ENCODE data around the gene F10. TPM values are rescaled to one million over a fixed set of nuclear protein-coding genes. Genes with fewer than 3 reads are reported as not detected.
A peak's percentile ranks its signal among the peaks of the same experiment; 100 is the strongest.

F10 gene
- total and polyA plus RNA-seq, 9 of the 15 experiments (the other 6 are each of a cell fraction or from before 2014, with no cell fraction given), result 0.04 to 0.09 (median 0.07) TPM; not detected in 5

GRCh38 chr13:113076681-113077401, 45.8 kb upstream of the F10 start:
- H3K4me3 ChIP-seq, result no peak overlapping the region
- H3K79me2 ChIP-seq (ENCODE audit: control insufficient read depth, insufficient read depth, low read length), result no peaks in the 10 kb centered on the region
- intact Hi-C loops (cut with micrococcal nuclease) (no loop called here), in situ Hi-C loops (cut with MboI) (no loop called here)
- no peaks in the 10 kb centered on the region for H3K36me3 ChIP-seq (ENCODE audit: control insufficient read depth, insufficient read depth, low read length)
- FAIRE-seq (no peak), DNase-seq (ENCODE audit: extremely low read depth in 1 of 4, low spot score in 3 of 4) (no peak), ATAC-seq (peak; percentile 34; the same call in 2 of the 3 replicates)
- 0 out of 2 replicates have a peak, but pooled peaks cover 4% of the 10 kb centered on the region for H4K20me1 ChIP-seq (replicated peaks; ENCODE audit: control insufficient read depth, insufficient read depth, low read length)
- no peak overlapping the region for H2AFZ ChIP-seq (ENCODE audit: low read depth, low read length)
- H3K27ac ChIP-seq (ENCODE audit: extremely low read depth, low read depth, low read length), result no peak overlapping the region
- WGBS (ENCODE audit: insufficient coverage, low coverage, missing lambda C conversion rate), result 10% methylated on average over 13 of the region's 39 CpGs
- no TSS peak for BruUV-seq (replicated peaks)
- ChIA-PET POLR2A (interaction anchor here (0.6 to 1.5 kb wide), 3 partner anchors 10 to 33 kb away, joined by 3 to 4 read pairs (median 3); no protein-coding TSS in a partner anchor), CTCF (ENCODE audit: low intra/inter-chr PET ratio) (no interaction called here)
- H3K9me1 ChIP-seq (ENCODE audit: control insufficient read depth, insufficient read depth, low read length), result no peaks in the 10 kb centered on the region
- H3K9me3 ChIP-seq (replicated peaks; ENCODE audit: control insufficient read depth, insufficient read depth, low read depth, low read length), result no peaks in the 10 kb centered on the region
- H3K4me2 ChIP-seq (ENCODE audit: insufficient read depth, low read length), result no peak overlapping the region
- H3K4me1 ChIP-seq (replicated peaks in 1 of 2; ENCODE audit: control insufficient read depth in 2 of 2, insufficient read depth in 2 of 2, low read length in 2 of 2), result peaks cover 0 to 23% of the 10 kb centered on the region in 2 experiments; a peak in 1 of 5 replicates
- H3K9ac ChIP-seq (ENCODE audit: insufficient read depth in 1 of 2, low read depth in 2 of 2, low read length in 2 of 2), result no peak overlapping the region
- peaks cover 0 to 73% of the 10 kb centered on the region in 2 experiments; a peak in 4 of 5 replicates for H3K27me3 ChIP-seq (ENCODE audit: control insufficient read depth in 2 of 2, insufficient read depth in 2 of 2, low read length in 2 of 2)
- no peak for TF ChIP-seq IRF2 (CRISPR knock-in tag; IDR thresholded peaks at IDR 0.05)
- peak; percentile 52 for TF ChIP-seq BHLHE40 (IDR thresholded peaks at IDR 0.05; ENCODE audit: low read length)
- TF ChIP-seq CHD7 (IDR thresholded peaks at IDR 0.05; ENCODE audit: low read depth, low read length), result no peak
- TF ChIP-seq HDAC2 (IDR thresholded peaks at IDR 0.05), result no peak
- no peak for TF ChIP-seq RCOR1 (IDR thresholded peaks at IDR 0.05; ENCODE audit: borderline replicate concordance in 1 of 2, low read depth in 2 of 2, low read length in 2 of 2)
- peak; percentile 59; the same call in 1 of the 2 replicates for TF ChIP-seq MAX (CRISPR knock-in tag; IDR thresholded peaks at IDR 0.05)
- no peak for TF ChIP-seq ZNF282 (CRISPR knock-in tag; IDR thresholded peaks at IDR 0.05)

All from K562 (cell line).